ENCODE results near the gene FBLN7. TPM values are rescaled to one million over a fixed set of nuclear protein-coding genes. Genes with fewer than 3 reads are reported as not detected.

Gene FBLN7, protein sequence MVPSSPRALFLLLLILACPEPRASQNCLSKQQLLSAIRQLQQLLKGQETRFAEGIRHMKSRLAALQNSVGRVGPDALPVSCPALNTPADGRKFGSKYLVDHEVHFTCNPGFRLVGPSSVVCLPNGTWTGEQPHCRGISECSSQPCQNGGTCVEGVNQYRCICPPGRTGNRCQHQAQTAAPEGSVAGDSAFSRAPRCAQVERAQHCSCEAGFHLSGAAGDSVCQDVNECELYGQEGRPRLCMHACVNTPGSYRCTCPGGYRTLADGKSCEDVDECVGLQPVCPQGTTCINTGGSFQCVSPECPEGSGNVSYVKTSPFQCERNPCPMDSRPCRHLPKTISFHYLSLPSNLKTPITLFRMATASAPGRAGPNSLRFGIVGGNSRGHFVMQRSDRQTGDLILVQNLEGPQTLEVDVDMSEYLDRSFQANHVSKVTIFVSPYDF
- 1 to 10 TPM; 1.3 to 3.9 TPM for total RNA-seq

DNA sequence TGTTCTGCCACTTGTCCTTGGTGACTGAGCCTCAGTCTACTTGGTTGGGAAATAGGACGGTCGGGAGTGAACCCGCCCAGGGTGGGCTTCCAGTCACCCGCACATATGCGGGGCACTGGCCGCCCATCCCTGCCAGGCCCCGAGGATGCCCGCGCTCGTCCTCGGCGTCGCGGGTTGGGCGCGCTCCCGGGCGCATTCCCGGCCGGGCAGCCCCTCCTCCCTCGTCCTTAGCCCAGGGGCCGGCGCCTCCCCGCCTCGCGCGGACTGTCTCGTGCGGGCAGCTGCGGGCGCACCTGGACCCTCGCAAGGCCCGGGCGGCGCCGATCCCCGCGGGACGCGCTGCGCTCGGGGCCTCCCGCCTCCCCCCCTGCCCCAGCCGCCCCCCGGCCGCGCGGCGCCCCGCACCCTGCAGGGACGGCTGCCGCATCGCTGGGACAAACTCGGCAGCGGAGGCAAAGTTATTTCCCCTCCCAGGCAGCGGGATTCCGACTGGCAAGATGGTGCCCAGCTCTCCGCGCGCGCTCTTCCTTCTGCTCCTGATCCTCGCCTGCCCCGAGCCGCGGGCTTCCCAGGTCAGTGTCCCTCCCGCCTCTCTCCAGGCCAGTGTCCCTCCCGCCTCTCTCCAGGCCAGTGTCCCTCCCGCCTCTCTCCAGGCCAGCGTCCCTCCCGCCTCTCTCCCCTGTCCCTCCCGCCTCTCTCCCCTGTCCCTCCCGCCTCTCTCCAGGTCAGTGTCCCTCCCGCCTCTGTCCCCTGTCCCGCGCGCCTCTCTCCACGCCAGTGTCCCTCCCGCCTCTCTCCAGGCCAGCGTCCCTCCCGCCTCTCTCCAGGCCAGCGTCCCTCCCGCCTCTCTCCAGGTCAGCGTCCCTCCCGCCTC, at the start of gene FBLN7:
FBLN7 (plus strand) TSS at position 227 of the 874 bp plus-strand sequence; CDS start at position 498, 271 bp downstream.
- H3K9me3 ChIP-seq = no peaks in the 10 kb centered on the region
- H3K27me3 ChIP-seq = no peaks in the 10 kb centered on the region
- no peak within 1 kb of the TSS for H3K27ac ChIP-seq
- peak within 1 kb of the TSS in 1 of 2 donors; percentile 5 for H3K4me3 ChIP-seq
- peaks cover 11% of the 10 kb centered on the region for H3K4me1 ChIP-seq
- intact Hi-C loops (cut with DNase I) = no loop called here
- H3K36me3 ChIP-seq (replicated peaks in 1 of 2; ENCODE audit: insufficient read depth in 1 of 2, low read depth in 2 of 2) = no peaks in the 10 kb centered on the region
- ATAC-seq (peak; percentile 63), DNase-seq (no peak)
- TF ChIP-seq, protein P1, sequence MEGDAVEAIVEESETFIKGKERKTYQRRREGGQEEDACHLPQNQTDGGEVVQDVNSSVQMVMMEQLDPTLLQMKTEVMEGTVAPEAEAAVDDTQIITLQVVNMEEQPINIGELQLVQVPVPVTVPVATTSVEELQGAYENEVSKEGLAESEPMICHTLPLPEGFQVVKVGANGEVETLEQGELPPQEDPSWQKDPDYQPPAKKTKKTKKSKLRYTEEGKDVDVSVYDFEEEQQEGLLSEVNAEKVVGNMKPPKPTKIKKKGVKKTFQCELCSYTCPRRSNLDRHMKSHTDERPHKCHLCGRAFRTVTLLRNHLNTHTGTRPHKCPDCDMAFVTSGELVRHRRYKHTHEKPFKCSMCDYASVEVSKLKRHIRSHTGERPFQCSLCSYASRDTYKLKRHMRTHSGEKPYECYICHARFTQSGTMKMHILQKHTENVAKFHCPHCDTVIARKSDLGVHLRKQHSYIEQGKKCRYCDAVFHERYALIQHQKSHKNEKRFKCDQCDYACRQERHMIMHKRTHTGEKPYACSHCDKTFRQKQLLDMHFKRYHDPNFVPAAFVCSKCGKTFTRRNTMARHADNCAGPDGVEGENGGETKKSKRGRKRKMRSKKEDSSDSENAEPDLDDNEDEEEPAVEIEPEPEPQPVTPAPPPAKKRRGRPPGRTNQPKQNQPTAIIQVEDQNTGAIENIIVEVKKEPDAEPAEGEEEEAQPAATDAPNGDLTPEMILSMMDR (IDR thresholded peaks at IDR 0.05) = no peak
- peak in 1 of 3 donors; percentile 5 for TF ChIP-seq POLR2A (IDR thresholded peaks at IDR 0.05)
- 1 to 2% methylated on average over 24 to 76 of the region's 84 CpGs for whole genome bisulfite sequencing, 2 donors

DNA sequence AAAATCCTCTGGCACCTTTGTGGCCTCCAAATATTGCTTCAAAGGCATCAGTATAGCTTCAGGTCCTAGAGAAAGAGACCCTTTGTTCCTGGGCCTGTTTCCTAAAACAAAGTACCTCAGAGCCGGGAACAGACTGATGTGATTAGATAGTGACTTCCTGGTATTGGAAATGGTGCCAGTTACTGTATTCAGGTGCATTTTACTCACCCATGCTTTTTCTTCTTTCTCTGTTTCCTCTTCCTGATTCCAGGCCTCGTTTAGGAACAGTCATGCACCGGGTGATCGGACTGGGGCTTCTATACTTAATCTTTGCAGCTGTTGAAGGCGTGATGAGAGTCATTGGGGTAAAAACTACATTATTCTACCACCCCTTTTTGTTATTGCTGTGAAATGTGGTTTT, 48.8 kb upstream of the FBLN7 start:
- Histone ChIP-seq H3K27me3 (no peaks in the 10 kb centered on the region), H3K4me3 (no peak overlapping the region), H3K4me1 (no peaks in the 10 kb centered on the region), H3K27ac (no peak overlapping the region), H3K9me3 (no peaks in the 10 kb centered on the region), H3K36me3 (replicated peaks in 1 of 2; ENCODE audit: insufficient read depth in 1 of 2, low read depth in 2 of 2) (peaks cover 13 to 19% of the 10 kb centered on the region in 2 donors)
- TF ChIP-seq POLR2A (IDR thresholded peaks at IDR 0.05) = no peak
- TF ChIP-seq, protein P1 (IDR thresholded peaks at IDR 0.05) = no peak
- WGBS, 2 donors = 69 to 74% methylated on average over 5 of the region's 5 CpGs
- intact Hi-C loops (cut with DNase I) = no loop called here
- DNase-seq = no peak
- no peak for ATAC-seq

DNA sequence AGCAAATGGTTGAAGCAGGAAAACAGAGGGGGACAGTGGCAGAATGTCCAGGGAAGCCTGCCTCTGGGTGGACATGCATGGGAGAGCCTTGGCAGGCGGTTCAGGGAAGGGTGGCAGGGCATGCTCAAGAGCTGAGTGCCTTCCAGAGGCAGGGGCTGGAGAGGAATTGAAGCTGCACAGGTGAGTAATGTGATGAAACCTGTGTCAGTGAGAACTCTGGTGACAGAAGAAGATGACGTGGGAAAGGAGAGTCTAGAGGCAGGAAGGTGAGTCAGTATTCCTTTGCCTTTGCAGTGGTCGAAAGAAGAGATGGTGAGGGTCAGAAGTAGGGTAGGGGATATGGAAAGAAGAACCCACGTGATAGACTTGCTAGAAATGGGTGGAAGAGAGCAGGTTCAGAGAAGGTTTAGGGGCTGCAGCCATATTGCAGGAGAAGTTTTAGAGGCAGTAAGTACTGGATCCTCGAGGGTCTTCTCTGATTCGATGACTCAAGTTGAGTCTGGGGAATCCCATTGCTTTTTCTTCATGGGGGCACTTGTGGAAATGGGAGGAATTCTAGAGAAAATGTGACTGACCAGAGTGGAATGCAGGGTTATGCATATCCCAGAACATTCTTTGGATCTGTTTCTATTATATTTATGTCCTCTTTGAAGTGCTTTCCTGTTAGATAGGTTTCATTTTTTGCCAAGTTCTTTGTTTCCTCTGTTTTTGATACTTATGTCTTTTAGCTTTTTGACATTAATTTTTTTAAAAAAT, 45.7 kb upstream of the FBLN7 start:
- Histone ChIP-seq H3K9me3 (no peaks in the 10 kb centered on the region), H3K4me1 (no peaks in the 10 kb centered on the region), H3K27me3 (no peaks in the 10 kb centered on the region), H3K4me3 (no peak overlapping the region), H3K27ac (peak overlapping the region in 1 of 4 donors; percentile 4), H3K36me3 (replicated peaks in 1 of 2; ENCODE audit: insufficient read depth in 1 of 2, low read depth in 2 of 2) (peaks cover 3 to 12% of the 10 kb centered on the region in 2 donors)
- intact Hi-C loops (cut with DNase I) = no loop called here
- 84 to 88% methylated on average over 6 of the region's 6 CpGs for WGBS, 2 donors
- ATAC-seq (no peak), DNase-seq (no peak)
- TF ChIP-seq POLR2A (IDR thresholded peaks at IDR 0.05) = no peak
- TF ChIP-seq, protein P1 (IDR thresholded peaks at IDR 0.05) = no peak

DNA sequence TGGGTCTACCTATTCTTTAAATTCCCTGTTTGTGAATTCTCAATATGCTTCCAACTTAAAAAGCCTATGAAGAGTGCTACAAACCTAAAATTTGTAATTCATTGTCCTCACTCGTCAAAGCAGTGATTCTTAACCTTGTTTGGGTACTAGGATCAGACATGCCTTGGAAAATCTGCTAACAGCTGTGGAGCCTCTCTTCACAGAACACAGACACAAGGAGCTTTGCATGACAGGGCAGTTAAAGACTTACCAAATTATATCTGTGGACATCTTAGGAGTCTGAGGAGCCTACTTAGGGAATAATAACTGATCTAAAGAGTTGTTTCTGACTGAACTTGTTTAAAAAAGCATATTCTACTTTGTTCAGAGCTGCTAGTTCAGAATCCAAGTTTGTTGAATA, 45.0 kb upstream of the FBLN7 start:
- TF ChIP-seq, protein P1 (IDR thresholded peaks at IDR 0.05) = no peak
- H3K9me3 ChIP-seq = no peaks in the 10 kb centered on the region
- H3K36me3 ChIP-seq (replicated peaks in 1 of 2; ENCODE audit: insufficient read depth in 1 of 2, low read depth in 2 of 2) = peaks cover 0 to 9% of the 10 kb centered on the region in 2 donors
- intact Hi-C loops (cut with DNase I) = no loop called here
- no peaks in the 10 kb centered on the region for H3K4me1 ChIP-seq
- no peak overlapping the region for H3K4me3 ChIP-seq
- no peak for DNase-seq
- peak overlapping the region in 1 of 4 donors; percentile 4 for H3K27ac ChIP-seq
- WGBS, 2 donors = 69 to 82% methylated on average over 1 of the region's 1 CpG
- no peak for ATAC-seq
- no peaks in the 10 kb centered on the region for H3K27me3 ChIP-seq

Measured in body of pancreas (tissue), 4 donors.